D341Med (cell line): ENCODE results near the gene ZBED1.
"Not testable (repeated sequence)": the region's sequence is repeated elsewhere in the genome, so short reads cannot be mapped to it uniquely, and the experiment has no call there.

Experiments
- DNase-seq: peaks from one replicate; pipeline ENCODE4 v3.0.0; 2012; ENCODE audit warnings: low spot score

Gene ZBED1

DNA sequence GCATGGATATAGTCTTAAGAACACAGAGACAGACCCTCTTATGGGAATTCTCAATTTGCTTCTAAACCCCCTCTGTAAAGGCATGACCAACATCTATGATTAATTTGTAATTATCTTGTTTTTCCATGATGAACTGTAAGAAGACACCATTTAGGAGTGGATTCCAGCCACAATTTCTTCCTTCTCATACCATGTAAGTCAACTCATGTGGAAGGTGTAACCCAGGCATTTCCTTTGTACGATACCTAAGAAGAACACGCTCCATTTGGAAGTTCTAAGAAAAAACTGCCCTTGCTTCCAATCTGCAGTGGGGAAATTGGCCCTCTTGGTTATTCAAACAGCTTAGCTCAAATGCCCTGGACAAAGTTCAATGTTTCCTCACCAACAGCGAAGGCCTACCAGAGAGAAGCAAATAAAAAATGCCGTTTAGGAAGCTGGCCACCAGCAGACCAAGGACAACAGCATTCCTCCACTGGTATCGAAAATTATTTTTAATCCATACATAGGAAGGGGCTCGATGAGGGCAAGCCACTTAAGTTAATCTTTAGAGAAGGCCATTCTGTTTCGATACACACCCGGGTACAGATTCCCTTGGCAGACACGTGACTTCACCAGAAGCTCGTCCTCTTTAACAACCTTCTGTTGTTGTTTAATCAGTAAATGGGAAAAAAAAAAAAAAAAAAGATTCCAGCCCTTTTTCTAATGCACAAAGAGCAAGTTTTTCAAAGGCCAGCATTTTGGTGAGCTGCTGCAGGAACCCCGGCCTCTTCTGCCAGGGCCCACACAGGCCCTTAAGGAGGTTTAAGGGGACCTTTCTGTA is 2.6 kb downstream of the ZBED1 start:
- peak; percentile 64 for DNase-seq

DNA sequence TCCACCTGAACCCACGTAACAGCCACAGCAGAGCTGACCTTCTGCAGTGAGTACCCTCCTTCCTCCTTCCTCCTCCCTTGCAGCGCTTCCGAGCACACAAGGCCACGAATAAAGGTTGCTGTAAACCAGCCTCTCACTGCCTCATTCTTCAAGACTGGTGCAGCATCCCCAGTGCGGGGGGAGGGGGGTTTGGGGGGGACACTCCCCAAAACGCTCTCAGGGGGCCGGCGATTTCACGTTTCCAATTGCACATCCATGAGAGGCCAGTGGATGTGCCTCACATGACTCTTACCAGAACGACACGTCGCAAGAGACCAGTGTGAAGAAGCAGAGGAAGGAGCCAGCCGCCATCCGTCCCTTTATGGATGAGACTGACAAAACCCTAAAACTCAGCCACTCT is 5.2 kb downstream of the ZBED1 start:
- no peak for DNase-seq

DNA sequence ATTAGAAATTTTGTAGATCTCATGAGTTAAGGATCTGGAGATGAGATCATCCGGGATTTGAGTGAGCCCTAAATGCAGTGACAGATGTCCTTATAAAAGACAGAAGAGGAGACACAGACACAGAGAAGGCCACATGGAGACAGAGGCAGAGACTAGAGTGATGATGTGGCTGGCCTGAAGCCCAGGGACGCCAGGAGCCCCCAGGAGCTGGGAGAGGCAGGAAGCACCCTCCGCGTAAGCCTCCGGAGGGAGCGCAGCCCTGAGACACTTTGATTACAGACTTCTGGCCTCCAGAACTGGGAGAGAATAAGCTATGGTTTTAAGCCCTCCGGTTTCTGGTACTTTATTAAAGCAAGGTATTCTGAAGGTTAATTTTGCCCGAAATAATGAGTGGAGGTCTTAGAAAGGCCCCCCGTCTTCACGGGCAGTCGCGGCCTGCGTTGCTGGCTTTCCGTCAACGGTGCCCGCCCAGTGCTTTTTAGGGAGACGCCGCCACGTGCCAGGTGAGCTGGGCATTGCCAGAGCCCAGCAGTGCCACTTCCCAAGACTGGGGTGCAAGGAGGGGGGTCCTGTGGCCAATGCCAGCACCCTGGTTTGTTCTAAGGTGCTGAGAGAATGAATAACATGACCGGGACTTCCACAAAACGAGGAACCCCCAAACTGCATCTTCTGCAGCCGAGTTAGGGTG is 8.1 kb downstream of the ZBED1 start:
- DNase-seq: peak; percentile 72

DNA sequence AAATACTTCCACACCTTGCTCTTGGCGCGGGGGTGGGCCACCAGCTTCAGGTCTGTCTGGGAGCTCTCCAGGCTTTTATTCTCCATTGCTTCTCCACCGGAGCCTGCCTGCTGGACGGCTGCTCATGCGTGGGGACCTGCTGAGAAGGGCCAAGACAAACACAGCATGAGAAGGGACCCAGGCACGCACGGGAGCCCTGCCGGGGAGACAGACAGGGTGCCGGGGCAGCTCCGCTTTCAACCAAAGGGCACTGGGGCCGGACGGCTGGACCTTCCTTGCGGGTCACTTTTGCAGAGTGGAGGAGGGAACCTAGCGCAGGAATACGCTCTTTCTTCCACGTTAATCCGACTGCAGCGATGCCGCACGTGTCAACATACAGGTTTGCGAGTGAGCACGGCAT is 10.1 kb downstream of the ZBED1 start:
- DNase-seq: no peak

DNA sequence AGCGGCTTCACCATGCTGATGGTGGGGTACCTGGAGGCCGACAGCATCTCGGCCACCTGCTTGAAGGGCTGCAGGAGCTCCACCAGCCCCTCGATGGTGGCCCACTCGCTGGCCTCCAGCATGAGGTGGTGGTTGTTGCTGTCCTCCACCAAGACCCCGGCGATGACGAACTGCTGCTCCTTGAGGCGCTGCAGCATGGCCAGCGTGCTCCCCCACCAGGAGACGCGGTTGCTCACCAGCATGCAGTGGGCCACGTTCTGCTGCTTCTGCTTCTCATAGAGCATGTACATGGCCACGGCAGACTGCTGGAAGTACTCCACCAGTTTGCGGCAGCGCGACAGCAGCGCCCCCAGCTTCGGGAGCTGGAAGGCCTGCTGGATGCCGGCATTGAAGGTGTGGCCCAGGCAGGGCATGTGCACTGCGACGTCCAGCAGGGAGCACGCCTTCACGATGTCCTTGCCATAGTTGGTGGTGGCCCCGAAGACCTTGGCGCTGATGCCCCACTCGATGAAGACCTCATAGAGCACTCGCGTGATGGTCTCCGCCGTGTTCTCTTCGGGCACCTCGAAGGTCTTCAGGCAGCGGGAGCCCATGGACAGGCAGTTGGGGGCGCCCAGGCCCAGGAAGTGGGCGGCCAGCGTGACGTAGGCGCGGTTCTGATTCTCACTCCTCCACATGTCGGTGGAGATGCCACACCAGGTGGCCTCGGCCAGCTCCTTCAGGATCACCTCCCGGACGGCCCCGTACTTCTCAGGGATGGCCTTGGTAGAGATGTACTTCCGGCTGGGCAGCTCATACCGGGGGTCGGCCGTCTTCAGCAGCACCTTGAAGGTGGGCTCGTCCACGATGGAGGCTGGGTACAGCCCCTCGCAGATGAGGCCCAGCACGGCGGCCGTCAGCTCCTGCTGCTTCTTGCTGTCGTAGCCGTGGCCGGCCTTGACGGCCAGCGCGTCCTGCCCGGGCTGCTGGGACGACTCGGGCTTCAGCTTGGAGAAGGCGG is 11.0 kb downstream of the ZBED1 start:
- DNase-seq: no peak

DNA sequence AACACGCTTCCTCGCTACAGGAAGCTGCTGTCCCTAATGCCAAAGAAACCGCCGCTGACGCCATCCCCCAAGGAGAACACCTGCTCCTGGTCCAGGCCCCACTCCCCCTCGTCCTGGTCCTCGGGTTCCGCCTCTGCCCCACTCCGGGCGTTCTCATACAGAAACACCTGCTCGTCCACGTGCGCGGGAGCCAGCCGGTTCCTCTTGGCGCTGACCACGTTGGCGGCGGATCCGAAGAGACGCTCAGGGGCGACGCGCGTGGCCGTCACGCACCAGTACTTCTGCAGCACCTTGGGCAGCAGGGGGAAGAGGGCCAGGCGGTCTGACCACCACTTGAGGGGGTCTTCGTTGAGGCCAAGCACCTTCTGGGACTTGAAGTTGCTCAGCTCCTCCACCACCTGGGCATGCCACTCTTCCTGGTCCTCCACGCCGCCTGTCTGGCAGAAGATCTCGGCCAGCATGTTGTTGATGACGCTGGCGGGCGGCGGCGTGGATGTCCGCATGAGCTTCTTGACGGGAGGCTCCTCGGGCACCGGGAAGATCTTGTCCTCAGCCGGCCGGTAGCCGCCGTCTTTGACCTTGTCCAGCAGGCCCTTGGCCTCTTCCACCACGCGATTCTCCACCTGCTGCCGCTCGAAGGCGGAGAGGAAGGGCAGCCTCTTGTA is 12.0 kb downstream of the ZBED1 start:
- no peak for DNase-seq

DNA sequence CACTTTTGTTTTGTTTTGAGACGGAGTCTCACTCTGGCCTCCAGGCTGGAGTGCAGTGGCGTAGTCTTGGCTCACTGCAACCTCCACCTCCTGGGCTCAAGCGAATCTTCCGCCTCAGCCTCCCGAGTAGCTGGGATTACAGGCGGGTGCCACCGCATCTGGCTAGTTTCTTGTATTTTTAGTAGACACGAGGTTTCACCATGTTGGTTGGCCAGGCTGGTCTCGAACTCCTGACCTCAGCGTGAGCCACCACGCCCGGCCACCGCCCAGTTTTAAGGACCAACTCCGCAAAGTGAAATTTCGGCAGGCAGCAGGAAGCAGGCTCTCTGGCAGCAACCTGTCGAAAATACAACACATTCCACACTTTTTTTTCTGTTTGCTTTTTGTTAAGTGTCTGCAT is 13.4 kb downstream of the ZBED1 start:
- DNase-seq: no peak

DNA sequence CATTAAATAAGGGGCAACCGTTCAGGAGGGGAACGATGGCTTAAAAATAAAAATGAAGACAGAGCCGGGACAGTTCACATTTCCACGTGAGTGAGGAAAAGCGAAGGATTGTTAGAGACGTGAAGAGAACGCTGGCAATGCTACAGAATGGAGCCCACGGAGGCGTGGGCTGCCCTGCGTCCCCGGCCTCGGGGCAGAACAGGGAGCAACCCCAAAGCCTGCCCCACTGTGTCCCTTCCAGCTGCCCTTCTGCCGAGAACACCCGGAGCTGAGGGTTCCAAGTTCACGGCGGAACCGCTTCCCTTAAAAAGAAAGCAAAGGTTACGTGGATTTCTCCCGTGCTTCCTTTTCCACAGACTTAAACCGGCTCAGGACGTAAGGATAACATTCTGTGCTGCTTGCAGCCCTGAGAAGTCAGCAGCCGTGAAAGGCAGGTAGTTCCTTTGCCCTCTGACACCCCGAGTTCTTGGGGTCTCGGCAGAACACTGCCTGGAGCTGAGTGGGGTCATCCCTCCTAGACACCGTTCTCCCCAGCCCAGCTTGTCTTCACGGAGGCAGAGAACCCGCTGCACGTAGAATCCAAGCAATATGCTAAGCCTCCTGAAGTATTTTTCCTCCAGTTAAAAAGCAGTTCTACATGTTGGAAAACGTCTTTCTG is 14.2 kb downstream of the ZBED1 start:
- DNase-seq: no peak

DNA sequence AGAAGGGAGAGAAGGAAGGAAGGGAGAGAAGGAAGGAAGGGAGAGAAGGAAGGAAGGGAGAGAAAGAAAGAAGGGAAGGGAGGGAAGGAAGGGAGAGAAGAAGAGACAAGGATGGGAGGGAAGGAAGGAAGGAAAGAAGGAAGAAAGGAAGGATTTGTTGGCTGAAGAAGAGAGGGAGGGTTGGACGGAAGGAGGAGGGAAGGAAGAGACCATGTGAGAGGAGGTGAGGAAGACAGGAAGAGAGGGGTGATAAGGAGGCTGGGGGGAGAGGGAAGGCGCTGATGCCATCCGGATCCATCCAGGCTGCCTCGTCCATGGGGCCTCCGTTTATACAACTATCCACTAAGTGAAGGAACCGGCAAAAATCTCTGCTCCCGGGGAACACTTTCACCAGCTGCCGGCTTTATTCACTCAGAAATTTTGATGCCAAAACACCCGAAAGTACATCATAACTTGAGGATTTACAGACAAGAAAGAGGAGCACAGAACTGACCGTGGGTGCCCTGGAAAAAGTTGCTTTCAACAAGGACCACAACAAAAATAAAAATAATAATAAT is 14.9 kb downstream of the ZBED1 start:
- no peak for DNase-seq

DNA sequence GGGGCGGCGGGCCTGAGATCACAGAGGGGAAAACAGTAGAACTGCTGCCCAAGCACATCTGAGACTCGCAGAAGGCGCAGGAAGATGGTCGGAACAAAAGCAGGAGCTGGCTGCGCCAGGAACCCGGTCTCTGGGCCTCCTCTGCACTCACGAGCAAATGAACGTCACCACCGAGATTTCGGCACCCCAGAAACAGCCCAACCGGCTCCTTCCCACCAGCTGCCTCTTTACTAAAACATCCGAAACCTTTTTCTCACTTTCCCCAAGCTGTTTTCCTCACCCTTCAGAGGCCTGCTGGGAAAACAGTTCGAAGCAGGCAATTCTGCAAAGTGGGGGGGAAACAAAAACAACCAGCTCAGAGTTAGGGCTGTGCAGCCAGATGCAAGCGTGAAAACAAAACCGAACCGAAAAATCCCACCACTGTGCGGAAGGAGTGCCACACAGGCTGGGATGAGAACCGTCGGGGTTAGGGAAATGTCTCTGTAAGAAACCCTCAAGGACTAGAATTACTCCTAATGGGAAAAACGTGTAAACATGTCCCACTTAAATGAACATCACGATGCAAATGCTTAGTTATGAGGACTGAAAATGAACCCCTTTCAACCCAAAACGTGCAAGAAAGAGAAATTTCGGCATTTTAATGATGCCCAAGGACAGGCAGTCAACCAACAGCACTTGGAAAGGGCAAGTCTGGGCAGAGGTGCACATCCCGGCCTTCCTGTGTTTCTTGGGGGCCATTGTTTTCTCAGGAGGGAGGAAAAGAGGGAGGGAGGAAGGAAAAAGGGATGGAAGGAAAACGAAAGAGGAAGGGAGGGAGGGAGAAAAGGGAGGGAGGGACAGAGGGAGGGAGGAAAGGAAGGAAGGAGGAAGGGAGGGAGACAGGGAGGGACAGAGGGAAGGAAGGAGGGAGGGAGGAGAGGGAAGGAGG is 15.8 kb downstream of the ZBED1 start:
- no peak for DNase-seq

DNA sequence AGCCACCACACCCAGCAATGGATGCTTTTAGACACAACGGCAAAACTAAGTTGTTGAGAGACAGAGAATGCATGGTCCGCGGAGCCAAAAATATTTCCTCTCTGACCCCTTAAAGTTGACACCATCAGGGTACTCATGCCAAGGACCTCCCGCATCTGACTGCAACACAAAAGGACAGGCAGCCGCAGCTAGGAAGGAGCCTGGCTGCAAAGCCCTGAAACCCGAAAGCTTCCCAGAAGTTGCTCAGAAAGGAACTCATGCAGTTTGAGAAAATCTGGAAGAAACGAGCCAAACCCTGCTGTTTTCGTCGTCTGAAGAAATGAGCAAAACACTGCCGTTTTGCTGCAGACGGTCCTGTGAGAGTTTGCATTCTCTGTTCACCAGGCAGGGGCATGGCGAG is 16.5 kb downstream of the ZBED1 start:
- DNase-seq: no peak

DNA sequence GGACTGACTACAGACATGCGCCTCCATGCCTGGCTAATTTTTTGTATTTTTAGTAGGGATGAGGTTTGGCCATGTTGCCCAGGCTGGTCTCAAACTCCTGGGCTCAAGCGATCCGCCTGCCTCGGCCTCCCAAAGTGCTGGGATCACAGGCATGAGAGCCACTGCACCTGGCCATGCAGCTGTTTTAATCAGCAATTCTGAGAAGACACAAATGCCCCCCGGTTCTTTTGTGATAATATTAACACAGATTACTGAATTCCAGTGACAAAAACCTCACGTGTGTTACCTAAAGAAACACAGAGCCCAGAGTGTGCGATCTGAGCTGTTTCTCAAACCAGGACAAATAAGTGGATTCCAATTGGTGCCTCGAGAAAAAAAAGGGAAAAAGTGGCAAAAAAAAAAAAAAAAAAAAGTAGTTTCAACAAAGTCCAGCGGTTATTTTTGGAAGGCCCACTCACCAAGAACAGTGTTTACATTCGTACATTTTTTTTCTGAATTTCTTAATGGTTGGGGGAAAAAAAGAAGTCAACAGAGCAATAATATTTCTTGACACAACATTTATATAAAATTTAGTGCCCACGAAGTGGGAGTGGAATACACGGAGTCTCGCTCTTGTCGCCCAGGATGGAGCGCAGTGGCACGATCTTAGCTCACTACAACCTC is 17.2 kb downstream of the ZBED1 start:
- no peak for DNase-seq

DNA sequence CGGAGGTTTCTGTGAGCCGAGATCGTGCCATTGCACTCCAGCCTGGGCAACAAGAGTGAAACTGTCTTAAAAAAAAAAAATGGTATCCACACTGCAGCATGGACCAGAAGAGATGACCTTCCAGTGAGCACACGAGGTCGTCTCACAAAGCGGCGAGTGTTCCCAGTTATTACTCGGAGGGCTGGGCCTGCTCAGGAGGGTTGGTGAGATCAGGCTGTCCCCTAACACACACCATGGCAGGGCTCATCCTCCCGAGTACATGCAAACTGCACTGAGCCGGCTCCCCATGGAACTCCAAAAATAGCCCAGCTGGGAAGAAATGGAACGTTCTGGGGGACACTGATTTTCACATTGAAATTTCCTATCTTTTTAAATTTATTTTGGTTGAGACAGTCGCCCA is 19.2 kb downstream of the ZBED1 start:
- not testable (repeated sequence) for DNase-seq

DNA sequence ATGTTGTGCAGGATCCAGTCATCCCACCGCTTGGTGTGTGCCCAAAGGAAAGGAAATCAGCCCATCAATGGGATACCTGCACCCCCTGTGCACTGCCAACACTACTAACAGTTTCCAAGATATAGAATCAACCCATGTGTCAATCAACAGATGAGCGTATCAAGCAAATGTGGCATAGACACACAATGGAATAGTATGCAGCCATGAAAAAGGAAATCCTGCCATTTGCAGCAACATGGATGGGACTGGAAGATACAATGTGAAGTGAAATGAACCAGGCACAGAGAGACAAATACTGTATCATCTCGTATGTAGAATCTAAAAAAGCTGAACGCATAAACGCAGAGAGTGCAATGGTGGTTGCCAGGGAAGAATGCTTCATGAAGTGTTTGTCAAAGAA is 20.8 kb downstream of the ZBED1 start:
- DNase-seq: not testable (repeated sequence)

DNA sequence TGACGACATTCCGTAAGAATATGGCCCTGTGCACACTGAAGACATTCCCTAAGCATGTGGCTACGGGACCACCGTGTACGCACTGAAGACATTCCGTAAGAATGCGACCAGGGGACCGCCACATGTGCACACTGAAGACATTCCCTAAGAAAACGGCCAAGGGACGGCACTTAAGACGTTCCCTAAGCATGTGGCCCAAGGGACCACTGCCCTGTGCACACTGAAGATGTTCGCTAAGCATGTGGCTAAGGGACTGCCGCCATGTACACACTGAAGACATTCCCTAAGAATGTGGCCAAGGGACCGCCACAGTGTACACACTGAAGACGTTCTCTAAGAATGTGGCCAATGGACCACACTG is 21.4 kb downstream of the ZBED1 start:
- no peak for DNase-seq

DNA sequence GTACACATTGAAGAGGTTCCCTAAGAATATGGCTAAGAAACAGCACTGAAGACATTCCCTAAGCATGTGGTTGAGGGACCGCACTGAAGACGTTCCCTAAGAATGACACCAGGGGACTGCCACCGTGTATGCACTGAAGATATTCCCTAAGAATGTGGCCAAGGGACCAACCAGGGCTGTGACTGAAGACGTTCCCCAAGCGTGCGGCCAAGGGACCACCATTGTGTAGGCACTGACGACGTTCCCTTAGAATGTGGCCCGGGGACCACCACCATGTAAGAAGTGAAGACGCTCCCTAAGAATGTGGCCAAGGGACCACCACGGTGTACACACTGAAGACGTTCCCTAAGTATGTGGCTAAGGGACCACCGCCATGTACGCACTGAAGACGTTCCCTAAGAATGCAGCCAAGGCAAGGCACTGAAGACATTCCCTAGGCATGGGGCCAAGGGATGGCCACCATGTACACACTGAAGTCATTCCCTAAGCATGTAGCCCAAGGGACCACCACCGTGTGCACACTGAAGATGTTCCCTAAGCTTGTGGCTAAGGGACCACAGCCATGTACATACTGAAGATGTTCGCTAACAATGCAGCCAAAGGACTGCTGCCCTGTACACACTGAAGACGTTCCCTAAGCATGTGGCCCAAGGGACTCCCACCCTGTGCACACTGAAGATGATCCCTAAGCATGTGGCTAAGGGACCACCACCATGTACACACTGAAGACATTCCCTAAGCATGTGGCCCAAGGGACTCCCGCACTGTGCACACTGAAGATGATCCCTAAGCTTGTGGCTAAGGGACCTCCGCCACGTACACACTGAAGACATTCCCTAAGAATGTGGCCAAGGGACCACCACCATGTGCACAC is 22.0 kb downstream of the ZBED1 start:
- no peak for DNase-seq

DNA sequence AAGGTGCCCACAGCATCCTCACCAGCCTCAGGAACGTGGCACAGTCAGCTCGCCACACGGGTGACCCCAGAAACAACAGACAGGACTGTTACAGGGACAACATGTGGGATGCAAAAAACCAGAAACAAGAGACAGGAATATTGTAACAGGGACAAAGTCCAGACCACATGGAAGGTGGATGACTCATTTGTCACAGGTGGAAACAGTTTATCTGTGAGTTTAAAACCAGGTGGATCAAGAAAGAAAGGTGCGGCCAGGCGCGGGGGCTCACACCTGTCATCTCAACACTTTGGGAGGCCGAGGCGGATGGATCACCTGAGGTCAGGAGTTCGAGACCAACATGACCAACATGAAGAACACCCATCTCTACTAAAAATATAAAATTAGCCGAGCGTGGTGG is 23.5 kb downstream of the ZBED1 start:
- not testable (repeated sequence) for DNase-seq

DNA sequence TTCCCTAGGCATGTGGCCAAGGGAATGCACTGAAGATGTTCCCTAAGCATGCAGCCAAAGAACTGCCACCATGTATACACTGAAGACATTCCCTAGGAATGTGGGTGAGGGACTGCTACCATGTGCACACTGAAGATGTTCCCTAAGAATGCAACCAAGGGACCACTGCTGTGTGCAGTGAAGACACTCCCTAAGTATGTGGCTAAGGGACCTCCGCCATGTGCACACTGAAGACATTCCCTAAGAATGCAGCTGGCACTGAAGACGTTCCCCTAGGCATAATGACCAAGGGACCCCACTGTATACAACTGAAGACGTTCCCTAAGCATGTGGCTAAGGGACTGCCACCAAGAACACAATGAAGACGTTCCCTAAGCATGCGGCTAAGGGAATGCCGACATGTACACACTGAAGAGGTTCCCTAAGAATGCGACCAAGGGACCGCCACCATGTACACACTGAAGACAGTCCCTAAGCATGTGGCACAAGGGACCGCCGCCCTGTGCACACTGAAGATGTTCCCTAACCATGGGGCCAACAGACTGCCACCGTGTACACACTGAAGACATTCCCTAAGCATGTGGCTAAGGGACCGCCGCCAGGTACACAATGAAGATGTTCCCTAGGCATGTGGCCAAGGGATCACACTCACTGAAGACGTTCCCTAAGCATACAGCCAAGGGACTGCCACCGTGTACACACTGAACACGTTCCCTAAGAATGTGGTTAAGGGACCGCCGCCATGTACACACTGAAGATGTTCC is 25.6 kb downstream of the ZBED1 start:
- DNase-seq: no peak
